Activated CD8-positive, alpha-beta memory T cell treated with anti-CD3 and anti-CD28 coated beads, Interleukin-2, amount 10 ng/mL, durations not matched to agents 7 days and 5 days (primary cell): ENCODE results near the gene NMU. TPM values are rescaled to one million over a fixed set of nuclear protein-coding genes. Genes with fewer than 3 reads are reported as not detected.

Source experiments
- ATAC-seq: fragments of 150-1000 bp; cut with Tn5 transposase; one replicate; pipeline ENCODE4 v1.10.0; 2021; ENCODE audit warnings: moderate library complexity
- CTCF ChIA-PET: fragments of 350-600 bp; sonication (Branson Sonifier 250); formaldehyde crosslinking; loops from one replicate; lab custom pipeline; 2021; ENCODE audit warnings: antibody characterized with exemption; lab: Charles Lee
- DNase-seq: peaks from one replicate; pipeline ENCODE4 v3.0.0-alpha.2; 2020
- H3K27ac Mint-ChIP-seq: one replicate; pipeline ENCODE4 v1.8.0; 2021; ENCODE audit warnings: mild to moderate bottlenecking, mixed read lengths
- H3K27me3 Mint-ChIP-seq: one replicate; pipeline ENCODE4 v1.8.0; 2021; ENCODE audit warnings: mixed read lengths
- H3K36me3 Mint-ChIP-seq: one replicate; pipeline ENCODE4 v1.8.0; 2021; ENCODE audit warnings: mild to moderate bottlenecking, mixed read lengths
- H3K4me1 Mint-ChIP-seq: one replicate; pipeline ENCODE4 v1.8.0; 2021; ENCODE audit warnings: mixed read lengths
- H3K4me3 Mint-ChIP-seq: one replicate; pipeline ENCODE4 v1.8.0; 2021; ENCODE audit warnings: mild to moderate bottlenecking, moderate library complexity, mixed read lengths
- H3K9me3 Mint-ChIP-seq: one replicate; pipeline ENCODE4 v1.8.0; 2022; ENCODE audit warnings: low read depth, mixed read lengths
- total RNA-seq, 2 experiments: library from RNA; stranded (reverse); gene quantifications; one replicate each; pipeline ENCODE4 v1.2.3, GENCODE V29; 2021

The NMU gene
- total RNA-seq, 2 experiments from 2014 or later = not detected

- Mint-ChIP-seq H3K27ac (peak overlapping the region; percentile 80), H3K4me1 (peaks cover 47% of the 10 kb centered on the region)
- CTCF ChIA-PET = interaction anchor here (1.0 to 2.2 kb wide), 4 partner anchors 41 to 200 kb away, joined by 3 to 11 read pairs (median 4); partner anchors contain the start of genes SRD5A3 and TMEM165
Observed at GRCh38 chr4:55545641-55546505, 90.2 kb downstream of the NMU start.

More at GRCh38 chr4:55545641-55546505, 90.2 kb downstream of the NMU start:
- Mint-ChIP-seq H3K36me3 (peaks cover 4% of the 10 kb centered on the region), H3K27me3 (peaks cover 27% of the 10 kb centered on the region), H3K9me3 (no peaks in the 10 kb centered on the region), H3K4me3 (peak overlapping the region; percentile 84)
- ATAC-seq (peak; percentile 57), DNase-seq (peak; percentile 71)

Other genes starting within 250 kb of the NMU start
- gene TMEM165, start 240.3 kb downstream of the NMU start, total RNA-seq = 10 to 100 TPM; 77.2 to 82.2 TPM
- gene CLOCK, start 89.4 kb downstream of the NMU start, total RNA-seq = 10 to 100 TPM in 1 of 2 experiments, 1 to 10 TPM in 1; 9.4 to 10.0 TPM
- gene PDCL2, start 44.1 kb downstream of the NMU start, total RNA-seq = not detected
- not detected for gene EXOC1L, start 183.5 kb upstream of the NMU start, total RNA-seq
- gene EXOC1, start 217.3 kb upstream of the NMU start, total RNA-seq = 10 to 100 TPM; 24.2 to 26.9 TPM